A549 treated with CORT108297 at 1 μM for 4 hours (cell line): ENCODE data around the gene LZTS3. TPM values are rescaled to one million over a fixed set of nuclear protein-coding genes. Genes with fewer than 3 reads are reported as not detected.

ENCODE experiments used
- total RNA-seq: library from RNA; stranded (reverse); fragments of 200-300 nt; extraction: Qiagen RNA extraction; gene quantifications from 5 replicates; pipeline ENCODE4 v1.2.3, GENCODE V29; 2022

LZTS3 gene
- 2.6 to 3.6 TPM (median 3.2 TPM) in 5 replicates for total RNA-seq

GRCh38 chr20:3172933-3173609, at the start of gene LZTS3:
TSS of gene LZTS3 (minus strand) at chr20:3173549. CDS start at chr20:3167163, 6,386 bp downstream.

GRCh38 chr20:3209257-3209945, 36.1 kb upstream of the LZTS3 start, which contains the start of gene ITPA:
TSS of gene ITPA (plus strand) at chr20:3209498. CDS start at chr20:3209552, 54 bp downstream.

GRCh38 chr20:3204124-3204794, 30.9 kb upstream of the LZTS3 start, which contains the start of gene DDRGK1:
TSS of gene DDRGK1 (minus strand) at chr20:3204682. CDS start at chr20:3204627, 55 bp downstream.

Other genes with a start within 250 kb of the LZTS3 start
- 0.12 to 0.53 TPM (median 0.26 TPM) in 4 of 5 replicates, not detected in the other for gene GNRH2, start 129.9 kb downstream of the LZTS3 start, total RNA-seq
- gene MRPS26, start 127.5 kb downstream of the LZTS3 start, total RNA-seq: 105 to 165 TPM (median 158 TPM) in 5 replicates
- gene OXT, start 101.9 kb downstream of the LZTS3 start, total RNA-seq: not detected in 5 replicates
- not detected in 5 replicates for gene AVP, start 88.8 kb downstream of the LZTS3 start, total RNA-seq
- 42.4 to 47.0 TPM (median 45.6 TPM) in 5 replicates for gene FASTKD5, start 13.7 kb downstream of the LZTS3 start, total RNA-seq
- gene UBOX5, start 13.7 kb downstream of the LZTS3 start, total RNA-seq: 3.4 to 4.1 TPM (median 3.9 TPM) in 5 replicates
- 74.9 to 97.9 TPM (median 96.7 TPM) in 5 replicates for gene DDRGK1, start 31.1 kb upstream of the LZTS3 start, total RNA-seq
- 129 to 147 TPM (median 136 TPM) in 5 replicates for gene ITPA, start 35.9 kb upstream of the LZTS3 start, total RNA-seq
- 6.1 to 7.5 TPM (median 6.7 TPM) in 5 replicates for gene SLC4A11, start 65.6 kb upstream of the LZTS3 start, total RNA-seq
- 4.5 to 6.2 TPM (median 5.1 TPM) in 5 replicates for gene DNAAF9, start 234.1 kb upstream of the LZTS3 start, total RNA-seq